ENCODE measurements around the gene PPP6R3.

PPP6R3 gene, protein sequence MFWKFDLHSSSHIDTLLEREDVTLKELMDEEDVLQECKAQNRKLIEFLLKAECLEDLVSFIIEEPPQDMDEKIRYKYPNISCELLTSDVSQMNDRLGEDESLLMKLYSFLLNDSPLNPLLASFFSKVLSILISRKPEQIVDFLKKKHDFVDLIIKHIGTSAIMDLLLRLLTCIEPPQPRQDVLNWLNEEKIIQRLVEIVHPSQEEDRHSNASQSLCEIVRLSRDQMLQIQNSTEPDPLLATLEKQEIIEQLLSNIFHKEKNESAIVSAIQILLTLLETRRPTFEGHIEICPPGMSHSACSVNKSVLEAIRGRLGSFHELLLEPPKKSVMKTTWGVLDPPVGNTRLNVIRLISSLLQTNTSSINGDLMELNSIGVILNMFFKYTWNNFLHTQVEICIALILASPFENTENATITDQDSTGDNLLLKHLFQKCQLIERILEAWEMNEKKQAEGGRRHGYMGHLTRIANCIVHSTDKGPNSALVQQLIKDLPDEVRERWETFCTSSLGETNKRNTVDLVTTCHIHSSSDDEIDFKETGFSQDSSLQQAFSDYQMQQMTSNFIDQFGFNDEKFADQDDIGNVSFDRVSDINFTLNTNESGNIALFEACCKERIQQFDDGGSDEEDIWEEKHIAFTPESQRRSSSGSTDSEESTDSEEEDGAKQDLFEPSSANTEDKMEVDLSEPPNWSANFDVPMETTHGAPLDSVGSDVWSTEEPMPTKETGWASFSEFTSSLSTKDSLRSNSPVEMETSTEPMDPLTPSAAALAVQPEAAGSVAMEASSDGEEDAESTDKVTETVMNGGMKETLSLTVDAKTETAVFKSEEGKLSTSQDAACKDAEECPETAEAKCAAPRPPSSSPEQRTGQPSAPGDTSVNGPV

DNA sequence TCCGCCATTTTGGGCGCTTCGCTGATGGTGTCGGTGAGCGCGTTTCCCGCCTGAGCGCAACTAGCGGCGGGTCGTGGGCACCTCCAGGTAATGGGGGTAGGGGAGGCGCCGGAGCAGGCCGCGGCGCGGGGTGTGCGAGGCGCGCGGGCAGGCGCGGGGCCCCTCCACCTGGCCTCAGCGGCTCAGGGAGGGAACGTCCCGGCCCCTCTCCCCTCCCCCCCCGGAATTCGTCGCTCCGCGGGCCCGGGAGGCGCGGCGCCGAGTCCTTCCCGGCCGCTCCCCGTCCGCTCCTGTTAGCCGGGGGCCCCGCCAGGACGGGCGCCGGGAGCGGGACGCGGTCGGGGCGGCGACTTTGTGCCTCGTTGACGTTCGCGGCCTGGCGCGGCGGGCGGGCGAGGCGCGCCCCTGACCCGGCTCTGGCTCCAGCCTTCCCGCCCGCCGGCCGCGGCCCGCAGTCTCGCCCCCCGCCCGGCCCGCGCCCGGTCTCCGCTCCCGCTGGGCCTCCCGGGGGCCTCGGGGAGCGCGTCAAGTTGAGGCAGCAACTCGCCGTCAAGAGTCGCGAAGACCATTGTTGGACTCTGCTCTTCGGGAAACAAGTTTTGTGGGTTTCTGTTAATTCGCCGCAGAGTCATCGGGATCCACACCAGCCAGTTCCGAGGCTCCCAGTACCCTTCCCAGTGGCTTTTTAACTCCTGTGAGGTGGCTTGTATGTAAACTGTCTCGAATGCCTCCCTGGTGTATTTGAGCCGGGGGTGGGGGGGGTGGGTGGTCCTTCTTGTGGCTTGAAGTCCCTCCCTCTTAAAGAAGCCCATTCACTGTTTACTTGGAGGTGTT lies at the start of gene PPP6R3:
TSS of gene PPP6R3 (plus strand) at position 12 of the 834 bp plus-strand sequence. CDS start 76,913 bp downstream, outside the sequence.
- no peak for DNase-seq (ENCODE audit: low read depth)

DNA sequence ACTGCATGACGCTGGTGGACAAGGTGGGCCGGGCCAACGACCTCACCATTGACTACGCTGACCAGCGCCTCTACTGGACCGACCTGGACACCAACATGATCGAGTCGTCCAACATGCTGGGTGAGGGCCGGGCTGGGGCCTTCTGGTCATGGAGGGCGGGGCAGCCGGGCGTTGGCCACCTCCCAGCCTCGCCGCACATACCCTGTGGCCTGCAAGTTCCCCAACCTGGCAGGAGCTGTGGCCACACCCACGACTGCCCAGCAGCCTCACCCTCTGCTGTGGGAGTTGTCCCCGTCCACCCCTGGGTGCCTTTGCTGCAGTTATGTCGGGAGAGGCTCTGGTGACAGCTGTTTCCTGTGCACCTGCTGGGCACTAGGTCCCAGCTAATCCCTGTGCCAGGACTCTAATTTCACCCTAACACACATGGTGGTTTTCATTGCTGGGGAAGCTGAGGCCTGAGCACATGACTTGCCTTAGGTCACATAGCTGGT lies 49.0 kb upstream of the PPP6R3 start:
- no peak for DNase-seq (ENCODE audit: low read depth)

DNA sequence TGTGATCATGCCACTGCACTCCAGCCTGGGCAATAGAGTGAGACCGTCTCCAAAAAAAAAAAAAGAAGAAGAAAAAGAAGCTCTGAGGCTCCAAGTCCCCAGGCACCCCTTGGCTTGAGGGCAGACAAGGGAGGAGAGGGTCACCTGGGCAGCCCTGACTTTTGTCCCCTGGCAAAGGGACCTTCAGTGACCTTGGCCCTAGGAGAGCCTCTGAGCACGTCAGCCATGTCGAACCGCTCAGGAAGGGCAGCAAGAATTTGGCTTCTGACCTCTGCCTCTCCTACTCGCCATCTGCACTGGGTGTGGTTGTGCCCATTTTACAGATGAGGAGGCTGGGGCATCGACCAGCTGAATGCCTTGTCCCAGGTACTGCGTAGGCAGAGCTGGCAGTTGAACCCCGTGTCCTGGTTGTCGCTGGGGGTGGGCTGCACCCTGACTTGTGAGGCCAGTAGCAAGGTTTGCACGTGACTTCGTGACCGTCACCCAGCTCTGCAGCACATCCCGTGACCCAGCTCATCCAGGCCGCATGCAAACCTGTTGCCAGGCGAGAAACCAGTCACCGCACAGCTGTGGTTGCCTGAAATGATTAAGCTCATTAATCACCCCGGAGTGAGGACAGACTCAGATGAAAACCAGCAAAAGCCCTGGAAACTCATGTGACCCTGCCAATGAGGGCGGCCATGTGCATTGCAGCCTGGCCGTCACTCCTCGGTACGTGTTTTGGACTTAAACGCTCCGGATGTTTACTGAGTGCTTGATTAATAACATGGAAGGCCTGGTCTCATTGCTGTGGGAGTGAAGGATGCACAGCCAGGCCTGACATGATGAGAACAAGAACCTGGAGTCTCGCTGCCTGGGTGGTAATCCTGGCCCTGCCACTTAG lies 47.7 kb upstream of the PPP6R3 start:
- no peak for DNase-seq (ENCODE audit: low read depth)

DNA sequence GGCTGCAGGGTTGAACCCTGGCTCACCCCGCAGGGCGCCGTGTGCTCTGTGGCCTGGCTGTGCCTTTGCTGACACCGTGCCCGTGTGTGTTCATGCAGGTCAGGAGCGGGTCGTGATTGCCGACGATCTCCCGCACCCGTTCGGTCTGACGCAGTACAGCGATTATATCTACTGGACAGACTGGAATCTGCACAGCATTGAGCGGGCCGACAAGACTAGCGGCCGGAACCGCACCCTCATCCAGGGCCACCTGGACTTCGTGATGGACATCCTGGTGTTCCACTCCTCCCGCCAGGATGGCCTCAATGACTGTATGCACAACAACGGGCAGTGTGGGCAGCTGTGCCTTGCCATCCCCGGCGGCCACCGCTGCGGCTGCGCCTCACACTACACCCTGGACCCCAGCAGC lies 47.0 kb upstream of the PPP6R3 start:
- DNase-seq (ENCODE audit: low read depth): no peak

DNA sequence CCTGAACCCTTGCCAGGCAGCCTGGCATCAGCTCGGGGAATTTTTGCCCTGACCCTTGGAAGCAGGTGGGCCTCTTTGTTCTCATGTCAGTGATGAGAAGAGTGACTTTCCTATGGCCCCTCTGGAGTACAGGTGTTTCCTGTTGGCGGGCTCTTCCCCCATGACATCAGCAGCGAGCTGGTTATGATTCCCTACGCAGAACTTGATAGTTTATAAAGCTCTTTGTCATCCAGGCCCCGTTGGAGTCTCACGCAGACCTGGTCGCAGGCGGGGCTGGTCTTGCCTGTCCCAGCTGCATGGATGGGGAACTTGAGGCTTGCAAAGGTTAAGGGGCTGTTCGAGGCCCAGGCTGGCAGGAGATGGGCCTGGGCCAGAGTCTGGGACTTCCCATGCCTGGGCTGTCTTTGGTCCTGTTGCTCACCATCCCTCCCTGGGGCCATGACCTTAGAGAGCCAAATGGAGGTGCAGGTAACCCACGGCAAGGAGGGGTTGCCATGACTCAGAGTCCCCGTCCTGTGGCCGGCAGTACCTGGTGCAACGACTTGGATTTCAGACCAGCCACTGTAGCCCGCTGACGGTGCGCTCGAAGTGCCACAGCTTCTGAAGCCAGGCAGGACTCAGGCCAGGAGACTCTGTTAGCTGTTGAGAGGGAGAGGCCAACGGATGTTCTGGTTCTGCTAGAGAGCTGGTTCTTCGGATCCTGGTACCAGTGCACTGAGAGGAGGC lies 45.9 kb upstream of the PPP6R3 start:
- no peak for DNase-seq (ENCODE audit: low read depth)

DNA sequence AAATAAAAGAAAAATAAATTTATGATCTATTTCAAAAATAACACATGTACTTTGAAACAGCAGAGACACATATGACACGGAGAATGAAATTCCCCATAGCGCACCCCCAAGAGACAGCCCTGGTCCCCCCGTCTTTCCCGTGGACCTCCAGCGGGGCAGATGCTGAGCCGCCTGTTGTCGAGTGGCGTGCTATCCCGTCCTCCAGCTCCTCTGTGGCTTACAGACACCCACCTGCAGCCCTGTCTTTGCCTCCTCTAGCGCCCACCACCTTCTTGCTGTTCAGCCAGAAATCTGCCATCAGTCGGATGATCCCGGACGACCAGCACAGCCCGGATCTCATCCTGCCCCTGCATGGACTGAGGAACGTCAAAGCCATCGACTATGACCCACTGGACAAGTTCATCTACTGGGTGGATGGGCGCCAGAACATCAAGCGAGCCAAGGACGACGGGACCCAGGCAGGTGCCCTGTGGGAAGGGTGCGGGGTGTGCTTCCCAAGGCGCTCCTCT lies 44.4 kb upstream of the PPP6R3 start:
- DNase-seq (ENCODE audit: low read depth): no peak

DNA sequence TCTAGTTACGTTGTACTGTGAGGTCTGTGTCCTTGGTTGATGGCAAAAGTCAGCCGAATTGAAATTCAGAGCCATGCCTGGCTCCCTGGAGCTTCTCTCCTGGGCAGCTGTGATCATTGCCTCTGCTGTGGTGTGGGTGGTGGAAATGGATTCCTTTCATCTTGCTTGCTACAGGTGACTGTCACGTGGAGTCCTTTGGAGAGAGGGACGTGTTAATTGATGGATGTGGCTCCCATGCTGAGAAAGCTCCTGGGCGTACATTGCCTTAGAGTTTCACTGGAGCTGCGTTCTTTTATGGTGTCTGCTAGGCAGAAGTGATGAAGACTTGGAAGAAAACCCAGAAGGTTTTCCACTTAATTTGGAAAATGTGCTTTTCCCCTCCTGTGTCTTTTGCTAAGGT lies 41.9 kb upstream of the PPP6R3 start:
- DNase-seq (ENCODE audit: low read depth): no peak

DNA sequence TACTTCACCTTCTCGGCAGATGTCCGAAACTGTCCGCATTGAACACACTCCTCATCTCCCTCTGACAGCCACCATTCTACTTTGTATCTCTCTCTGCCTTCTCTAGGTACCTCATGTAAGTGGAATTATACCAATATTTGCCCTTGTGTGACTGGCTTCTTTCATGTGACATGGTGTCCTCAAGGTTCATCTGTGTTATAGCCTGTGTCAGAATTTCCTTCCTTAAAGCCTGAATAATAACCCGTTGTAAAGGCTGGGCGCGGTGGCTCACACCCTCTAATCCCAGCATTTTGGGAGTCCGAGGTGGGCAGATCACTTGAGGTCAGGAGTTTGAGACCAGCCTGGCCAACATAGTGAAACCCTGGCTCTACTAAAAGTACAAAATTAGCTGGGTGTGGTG lies 40.4 kb upstream of the PPP6R3 start:
- no peak for DNase-seq (ENCODE audit: low read depth)

DNA sequence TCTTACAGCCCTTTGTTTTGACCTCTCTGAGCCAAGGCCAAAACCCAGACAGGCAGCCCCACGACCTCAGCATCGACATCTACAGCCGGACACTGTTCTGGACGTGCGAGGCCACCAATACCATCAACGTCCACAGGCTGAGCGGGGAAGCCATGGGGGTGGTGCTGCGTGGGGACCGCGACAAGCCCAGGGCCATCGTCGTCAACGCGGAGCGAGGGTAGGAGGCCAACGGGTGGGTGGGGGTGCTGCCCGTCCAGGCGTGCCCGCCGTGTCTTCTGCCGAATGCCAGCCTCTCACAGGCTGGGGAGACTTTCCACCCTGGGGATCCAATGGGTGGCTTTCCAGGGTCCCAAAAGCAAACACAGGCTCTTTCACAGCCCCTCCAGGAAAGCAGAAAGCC lies 37.1 kb upstream of the PPP6R3 start:
- DNase-seq (ENCODE audit: low read depth): no peak

DNA sequence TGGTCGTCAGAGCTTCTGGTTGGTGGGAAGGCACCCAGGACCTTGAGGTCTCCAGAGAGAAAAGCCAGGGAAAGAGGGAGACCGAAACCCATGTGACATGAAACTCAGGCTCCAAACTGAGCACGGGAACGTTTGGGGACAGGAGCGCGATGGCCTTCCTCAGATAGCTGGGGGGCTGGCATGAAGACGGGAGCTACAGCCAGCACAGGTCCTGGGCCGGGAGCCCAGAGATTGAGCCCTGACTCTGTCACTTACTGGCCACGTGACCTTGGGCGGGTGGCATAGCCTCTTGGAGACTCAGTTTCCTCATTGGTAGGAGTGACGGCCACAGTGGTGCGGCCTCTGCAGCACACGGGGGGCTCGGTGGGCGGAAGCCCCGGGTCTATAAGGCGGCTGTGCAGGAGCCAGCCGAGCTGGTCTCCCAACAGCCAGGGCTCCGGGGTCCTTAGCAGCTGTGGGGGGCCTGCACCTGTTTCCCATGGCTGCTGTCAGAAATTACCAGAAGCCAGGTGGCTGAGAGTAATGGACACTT lies 36.4 kb upstream of the PPP6R3 start:
- no peak for DNase-seq (ENCODE audit: low read depth)

DNA sequence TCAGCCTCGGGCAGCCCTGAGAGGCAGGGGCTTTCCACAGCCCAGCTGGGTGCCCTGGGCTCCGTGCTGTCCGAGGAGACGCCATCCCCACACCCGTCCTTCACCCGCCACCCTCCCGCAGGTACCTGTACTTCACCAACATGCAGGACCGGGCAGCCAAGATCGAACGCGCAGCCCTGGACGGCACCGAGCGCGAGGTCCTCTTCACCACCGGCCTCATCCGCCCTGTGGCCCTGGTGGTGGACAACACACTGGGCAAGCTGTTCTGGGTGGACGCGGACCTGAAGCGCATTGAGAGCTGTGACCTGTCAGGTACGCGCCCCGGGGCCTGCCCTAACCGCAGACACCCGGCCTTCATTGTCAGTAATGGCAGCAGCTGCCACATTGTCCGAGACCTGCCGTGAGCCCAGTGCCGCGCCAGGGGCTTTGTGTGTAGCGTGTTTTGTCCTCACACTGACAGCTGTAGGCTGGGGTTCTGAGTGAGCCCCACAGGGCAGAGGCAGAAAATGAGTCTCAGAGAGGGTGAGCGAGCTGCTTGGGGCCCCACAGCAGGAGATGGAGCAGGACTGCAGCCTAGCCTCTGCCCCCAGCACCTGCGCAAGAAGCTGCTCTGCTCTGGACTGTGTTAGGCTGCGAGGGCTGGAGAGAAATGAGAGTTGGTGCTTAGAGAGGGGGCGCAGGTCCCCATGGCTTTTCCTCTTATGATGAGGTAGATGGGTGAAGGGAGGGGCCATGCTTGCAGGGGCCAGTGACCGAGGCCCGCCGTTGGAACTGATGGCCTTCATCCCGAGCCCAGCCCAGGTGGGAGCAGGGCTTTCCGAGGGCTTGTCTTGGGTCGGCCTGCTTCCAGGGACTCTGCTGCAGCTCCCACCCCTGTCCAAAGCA lies 35.3 kb upstream of the PPP6R3 start:
- DNase-seq (ENCODE audit: low read depth): no peak

DNA sequence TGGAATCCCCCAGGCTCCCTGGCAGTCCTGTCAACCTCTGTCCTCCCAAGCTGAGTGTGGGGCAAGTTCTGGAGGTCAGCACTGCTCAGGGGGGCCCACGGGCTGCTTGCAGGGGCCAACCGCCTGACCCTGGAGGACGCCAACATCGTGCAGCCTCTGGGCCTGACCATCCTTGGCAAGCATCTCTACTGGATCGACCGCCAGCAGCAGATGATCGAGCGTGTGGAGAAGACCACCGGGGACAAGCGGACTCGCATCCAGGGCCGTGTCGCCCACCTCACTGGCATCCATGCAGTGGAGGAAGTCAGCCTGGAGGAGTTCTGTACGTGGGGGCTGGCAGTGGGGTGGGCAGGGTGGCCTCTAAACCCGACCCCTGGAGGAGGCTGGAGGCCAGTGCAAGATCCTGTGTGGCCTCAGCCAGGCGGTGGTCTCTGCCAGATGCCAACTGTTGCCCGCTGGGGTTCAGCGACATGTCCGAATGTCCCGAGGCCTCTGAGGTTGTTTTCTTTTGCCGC lies 34.6 kb upstream of the PPP6R3 start:
- DNase-seq (ENCODE audit: low read depth): no peak

DNA sequence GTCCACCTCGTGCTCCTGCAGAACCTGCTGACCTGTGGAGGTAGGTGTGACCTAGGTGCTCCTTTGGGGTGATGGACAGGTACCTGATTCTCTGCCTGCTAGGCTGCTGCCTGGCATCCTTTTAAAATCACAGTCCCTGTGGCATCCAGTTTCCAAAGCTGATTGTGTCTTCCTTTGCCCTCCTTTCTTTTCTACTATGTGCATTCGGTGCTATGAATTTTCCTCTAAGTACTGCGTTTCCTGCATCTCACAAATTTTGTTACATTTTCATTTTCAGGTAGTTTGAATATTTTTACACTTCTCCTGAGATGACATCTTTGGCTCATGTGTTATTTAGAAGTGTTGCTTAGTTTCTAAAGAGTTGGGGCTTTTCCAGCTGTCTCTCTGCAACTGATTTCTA lies 30.9 kb upstream of the PPP6R3 start:
- no peak for DNase-seq (ENCODE audit: low read depth)

DNA sequence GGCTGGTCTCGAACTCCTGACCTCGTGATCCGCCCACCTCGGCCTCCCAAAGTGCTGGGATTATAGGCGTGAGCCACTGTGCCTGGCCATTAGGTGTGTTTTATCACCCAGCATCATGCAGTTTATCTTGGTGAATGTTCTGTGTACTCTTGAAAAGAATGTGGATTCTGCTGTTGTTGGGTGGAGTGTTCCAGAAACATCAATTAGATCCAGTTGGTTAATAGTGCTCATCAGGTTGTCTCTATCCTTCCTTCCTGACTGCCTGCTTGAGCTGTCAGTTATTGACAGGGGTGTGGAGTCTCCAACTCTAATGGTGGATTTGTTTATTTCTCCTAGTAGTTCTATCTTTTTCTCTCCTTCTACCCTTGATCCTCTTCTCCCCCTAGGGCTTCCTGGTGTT lies 30.2 kb upstream of the PPP6R3 start:
- DNase-seq (ENCODE audit: low read depth): no peak

DNA sequence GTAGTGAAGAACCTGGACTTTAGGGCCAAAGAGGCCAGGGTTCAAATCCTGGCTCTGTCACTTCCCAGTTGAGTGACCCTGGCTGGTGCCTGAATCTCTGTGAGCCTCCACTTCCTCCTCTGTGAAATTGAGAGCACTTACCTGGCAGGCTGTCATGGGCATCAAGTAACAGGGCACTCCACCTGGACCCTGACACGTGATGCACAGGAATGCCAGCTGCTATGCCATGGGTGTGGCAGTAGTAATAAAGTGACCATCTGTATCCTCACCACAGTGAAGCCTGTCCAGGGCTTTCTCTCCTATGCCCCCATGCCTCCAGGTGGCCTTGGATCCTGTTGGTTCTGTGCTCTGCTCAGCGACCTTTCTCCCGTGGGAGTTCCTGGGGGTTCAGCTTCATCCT lies 29.8 kb upstream of the PPP6R3 start:
- no peak for DNase-seq (ENCODE audit: low read depth)

DNA sequence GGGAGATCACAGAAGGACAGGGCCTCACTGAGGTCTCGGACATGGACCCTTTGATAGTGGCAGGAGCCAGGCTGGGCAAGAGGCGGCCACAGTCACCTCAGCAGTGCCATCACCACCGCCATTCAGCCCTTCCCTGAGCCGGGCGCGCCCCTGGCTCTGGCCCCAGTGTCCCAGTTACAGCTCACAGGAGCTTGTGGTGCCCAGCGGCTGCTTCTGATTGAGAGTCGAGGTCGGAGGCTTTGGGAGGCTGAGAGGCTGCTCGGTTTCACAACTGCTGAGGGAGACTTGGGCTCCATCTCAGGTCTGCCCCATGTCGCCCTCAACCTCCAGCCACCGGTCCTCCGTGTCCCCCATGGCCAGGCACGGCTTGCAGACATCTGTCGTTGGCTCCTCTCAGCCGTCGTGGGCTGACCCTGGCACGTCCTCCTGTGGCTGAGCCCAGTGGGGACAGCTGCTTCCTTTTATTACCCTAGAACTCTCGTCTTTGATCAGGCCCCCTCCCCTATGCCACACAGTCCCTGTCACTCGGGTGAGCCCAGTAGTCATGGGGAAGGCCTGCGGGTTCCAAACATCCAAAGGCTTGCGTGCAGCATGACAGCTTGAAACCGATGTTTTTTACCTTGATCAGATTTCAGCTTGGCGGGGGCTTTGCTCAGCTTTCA lies 28.4 kb upstream of the PPP6R3 start:
- DNase-seq (ENCODE audit: low read depth): no peak

DNA sequence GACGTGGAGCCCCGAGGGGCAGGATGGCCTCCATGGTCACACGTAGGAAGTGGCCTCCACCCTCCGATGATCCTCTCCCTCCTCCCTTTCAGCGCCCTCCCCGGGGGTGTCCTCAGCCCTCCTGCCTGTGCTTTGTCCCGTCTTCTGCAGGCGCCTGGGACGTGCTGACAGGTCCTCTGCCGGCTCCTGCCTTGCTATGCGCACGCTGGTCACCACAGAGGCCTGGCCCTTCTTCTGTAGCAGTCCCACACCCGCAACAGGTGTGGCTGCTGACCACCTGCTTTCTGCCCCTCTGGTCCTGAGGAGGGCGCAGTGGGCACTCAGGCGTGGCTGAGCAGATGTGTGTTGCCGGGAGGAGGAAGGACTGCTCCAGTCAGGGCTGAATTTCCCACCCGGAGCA lies 27.7 kb upstream of the PPP6R3 start:
- DNase-seq (ENCODE audit: low read depth): no peak

DNA sequence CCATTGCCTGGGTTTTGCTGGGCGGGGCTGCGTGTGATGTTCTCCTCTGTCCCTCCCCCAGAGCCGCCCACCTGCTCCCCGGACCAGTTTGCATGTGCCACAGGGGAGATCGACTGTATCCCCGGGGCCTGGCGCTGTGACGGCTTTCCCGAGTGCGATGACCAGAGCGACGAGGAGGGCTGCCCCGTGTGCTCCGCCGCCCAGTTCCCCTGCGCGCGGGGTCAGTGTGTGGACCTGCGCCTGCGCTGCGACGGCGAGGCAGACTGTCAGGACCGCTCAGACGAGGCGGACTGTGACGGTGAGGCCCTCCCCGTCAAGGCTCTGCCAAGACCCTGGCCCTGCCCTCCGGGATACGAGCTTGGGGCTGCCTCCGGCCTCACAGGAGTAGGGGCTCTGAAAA lies 27.0 kb upstream of the PPP6R3 start:
- DNase-seq (ENCODE audit: low read depth): no peak
